ENCODE measurements around the gene DGKH. TPM values are rescaled to one million over a fixed set of nuclear protein-coding genes. Genes with fewer than 3 reads are reported as not detected.

Gene DGKH
- total RNA-seq, 1 experiment from 2014 or later, result 9.3 TPM

- no peaks in the 10 kb centered on the region for H3K9me2 ChIP-seq (ENCODE audit: insufficient read depth)
- H3K4me2 ChIP-seq, result no peak overlapping the region
- H3K27ac ChIP-seq, result no peak overlapping the region
- no peaks in the 10 kb centered on the region for H3K36me3 ChIP-seq (ENCODE audit: low read depth)
- no peak overlapping the region for H3K4me3 ChIP-seq
- no peak overlapping the region for H2AFZ ChIP-seq
- ChIA-PET CTCF (no interaction called here), POLR2A (ENCODE audit: unreplicated experiment) (interaction anchor here (0.6 kb wide), 1 partner anchor 1160 kb away, joined by 8 read pairs; no protein-coding TSS in a partner anchor)
- H3K79me2 ChIP-seq (ENCODE audit: low read depth), result no peaks in the 10 kb centered on the region
- no peak for DNase-seq
- TF ChIP-seq CTCF (conservative IDR thresholded peaks at IDR 0.05) (no peak), EZH2 (IDR thresholded peaks at IDR 0.05; ENCODE audit: low read depth) (no peak)
- no TSS peak for BruUV-seq (replicated peaks)
- no peaks in the 10 kb centered on the region for H3K9me3 ChIP-seq (ENCODE audit: insufficient read depth, low read depth)
- no peaks in the 10 kb centered on the region for H4K20me1 ChIP-seq (ENCODE audit: insufficient read depth)
- no peaks in the 10 kb centered on the region for H3K27me3 ChIP-seq (ENCODE audit: insufficient read depth, low read depth)
- no peaks in the 10 kb centered on the region for H3F3A ChIP-seq (ENCODE audit: insufficient read depth, low read depth)
- intact Hi-C loops (cut with micrococcal nuclease; ENCODE audit: unreplicated experiment), result no loop called here
- H3K4me1 ChIP-seq (replicated peaks; ENCODE audit: insufficient read depth), result no peaks in the 10 kb centered on the region
Observed at GRCh38 chr13:42056583-42056982, 8.1 kb downstream of the DGKH start.

GRCh38 chr13:42057918-42058530 is 9.6 kb downstream of the DGKH start:
- H3K36me3 ChIP-seq (ENCODE audit: low read depth), result no peaks in the 10 kb centered on the region
- H3K4me3 ChIP-seq, result no peak overlapping the region
- H3F3A ChIP-seq (ENCODE audit: insufficient read depth, low read depth), result no peaks in the 10 kb centered on the region
- H3K27ac ChIP-seq, result no peak overlapping the region
- H3K9me2 ChIP-seq (ENCODE audit: insufficient read depth), result no peaks in the 10 kb centered on the region
- no TSS peak for BruUV-seq (replicated peaks)
- no peaks in the 10 kb centered on the region for H3K4me1 ChIP-seq (replicated peaks; ENCODE audit: insufficient read depth)
- H3K27me3 ChIP-seq (ENCODE audit: insufficient read depth, low read depth), result no peaks in the 10 kb centered on the region
- no peak for DNase-seq
- H3K4me2 ChIP-seq, result no peak overlapping the region
- ChIA-PET POLR2A (ENCODE audit: unreplicated experiment) (no interaction called here), CTCF (no interaction called here)
- H4K20me1 ChIP-seq (ENCODE audit: insufficient read depth), result no peaks in the 10 kb centered on the region
- H3K9me3 ChIP-seq (ENCODE audit: insufficient read depth, low read depth), result no peaks in the 10 kb centered on the region
- TF ChIP-seq EZH2 (IDR thresholded peaks at IDR 0.05; ENCODE audit: low read depth), result no peak
- no peak for TF ChIP-seq CTCF (conservative IDR thresholded peaks at IDR 0.05)
- H2AFZ ChIP-seq, result no peak overlapping the region
- H3K79me2 ChIP-seq (ENCODE audit: low read depth), result no peaks in the 10 kb centered on the region
- intact Hi-C loops (cut with micrococcal nuclease; ENCODE audit: unreplicated experiment), result no loop called here

- BruUV-seq (replicated peaks), result no TSS peak
- Histone ChIP-seq H3K4me1 (replicated peaks; ENCODE audit: insufficient read depth) (no peaks in the 10 kb centered on the region), H3K27me3 (ENCODE audit: insufficient read depth, low read depth) (no peaks in the 10 kb centered on the region), H3K4me3 (no peak overlapping the region), H4K20me1 (ENCODE audit: insufficient read depth) (no peaks in the 10 kb centered on the region; the same call in 1 of the 2 replicates), H3K9me3 (ENCODE audit: insufficient read depth, low read depth) (no peaks in the 10 kb centered on the region), H3K4me2 (no peak overlapping the region), H3K27ac (no peak overlapping the region), H2AFZ (no peak overlapping the region), H3F3A (ENCODE audit: insufficient read depth, low read depth) (no peaks in the 10 kb centered on the region), H3K79me2 (ENCODE audit: low read depth) (no peaks in the 10 kb centered on the region), H3K9me2 (ENCODE audit: insufficient read depth) (no peaks in the 10 kb centered on the region), H3K36me3 (ENCODE audit: low read depth) (no peaks in the 10 kb centered on the region)
- intact Hi-C loops (cut with micrococcal nuclease; ENCODE audit: unreplicated experiment), result no loop called here
- DNase-seq, result no peak
- ChIA-PET CTCF (no interaction called here), POLR2A (ENCODE audit: unreplicated experiment) (no interaction called here)
- TF ChIP-seq CTCF (conservative IDR thresholded peaks at IDR 0.05) (no peak), EZH2 (IDR thresholded peaks at IDR 0.05; ENCODE audit: low read depth) (no peak)
Observed at GRCh38 chr13:42061943-42062342, 13.5 kb downstream of the DGKH start.

Data from PC-9 (cell line).